NCI-H69 (cell line): ENCODE measurements around the gene FCN1.
"Not testable (repeated sequence)": the region's sequence is repeated elsewhere in the genome, so short reads cannot be mapped to it uniquely, and the experiment has no call there.

Experiments used
- DNase-seq: peaks from one replicate; lab custom pipeline; 2025; lab: John Stamatoyannopoulos, UW

Gene FCN1

GRCh38 chr9:134871697-134872340 lies 45.9 kb downstream of the FCN1 start:
- DNase-seq, result no peak

GRCh38 chr9:134870746-134871662 lies 46.7 kb downstream of the FCN1 start:
- no peak for DNase-seq

- DNase-seq, result no peak
Measured at GRCh38 chr9:134870301-134870694, 47.4 kb downstream of the FCN1 start.

- no peak for DNase-seq
Measured at GRCh38 chr9:134869554-134870300, 48.0 kb downstream of the FCN1 start.

GRCh38 chr9:134868751-134869553 lies 48.8 kb downstream of the FCN1 start:
- no peak for DNase-seq

GRCh38 chr9:134867917-134868750 lies 49.6 kb downstream of the FCN1 start:
- no peak for DNase-seq

GRCh38 chr9:134864821-134865190 lies 52.9 kb downstream of the FCN1 start:
- no peak for DNase-seq

- DNase-seq, result no peak
Measured at GRCh38 chr9:134863941-134864820, 53.5 kb downstream of the FCN1 start.

GRCh38 chr9:134863306-134863902 lies 54.3 kb downstream of the FCN1 start:
- DNase-seq, result no peak

- DNase-seq, result no peak
Measured at GRCh38 chr9:134861595-134862334, 55.9 kb downstream of the FCN1 start.

- DNase-seq, result no peak
Measured at GRCh38 chr9:134860510-134860909, 57.2 kb downstream of the FCN1 start.

GRCh38 chr9:134858051-134858841 lies 59.5 kb downstream of the FCN1 start:
- no peak for DNase-seq

GRCh38 chr9:134857451-134857850 lies 60.3 kb downstream of the FCN1 start:
- DNase-seq, result not testable (repeated sequence)

GRCh38 chr9:134855900-134856377 lies 61.8 kb downstream of the FCN1 start:
- DNase-seq, result no peak
